GM21381 (cell line): Measurements from ENCODE around the gene FBXO2.

ENCODE experiments used
- ATAC-seq: cut with Tn5 transposase; IDR thresholded peaks from one replicate; pipeline ENCODE4 v1.9.1; 2021; ENCODE audit warnings: mild to moderate bottlenecking, moderate library complexity; ENCODE audit not compliant: unreplicated experiment

Gene FBXO2

GRCh38 chr1:11653861-11654136 lies 430 bp downstream of the FBXO2 start:
- no peak for ATAC-seq

GRCh38 chr1:11653101-11653860 lies 948 bp downstream of the FBXO2 start:
- ATAC-seq: no peak

DNA sequence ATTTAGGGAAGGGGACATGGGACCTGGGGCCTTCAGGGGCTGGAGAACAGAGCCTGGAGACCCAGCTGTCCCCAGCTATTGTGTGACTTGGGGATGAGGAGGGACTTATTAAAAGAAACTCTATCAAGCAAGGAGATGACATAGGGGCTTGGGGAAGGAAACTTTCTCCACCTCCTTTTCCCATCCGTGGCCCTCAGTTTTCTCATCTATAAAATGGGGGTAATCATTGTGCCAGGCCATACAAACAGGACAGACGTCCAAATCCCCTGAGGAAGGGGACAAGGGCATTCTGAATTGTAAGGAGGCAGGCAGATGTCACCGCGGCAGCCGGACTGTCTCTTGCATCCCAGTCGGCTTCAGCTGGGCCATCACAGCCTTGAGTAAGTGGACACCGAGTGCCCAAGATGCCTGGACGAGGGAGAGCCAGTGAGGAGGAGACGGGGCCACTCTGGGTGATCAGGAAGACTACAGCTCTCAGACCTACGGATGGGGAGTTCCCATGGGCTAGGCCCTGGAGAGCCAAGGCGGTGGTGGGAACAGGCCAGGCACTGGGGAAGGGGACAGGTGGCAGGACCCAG lies 1.9 kb downstream of the FBXO2 start:
- no peak for ATAC-seq

DNA sequence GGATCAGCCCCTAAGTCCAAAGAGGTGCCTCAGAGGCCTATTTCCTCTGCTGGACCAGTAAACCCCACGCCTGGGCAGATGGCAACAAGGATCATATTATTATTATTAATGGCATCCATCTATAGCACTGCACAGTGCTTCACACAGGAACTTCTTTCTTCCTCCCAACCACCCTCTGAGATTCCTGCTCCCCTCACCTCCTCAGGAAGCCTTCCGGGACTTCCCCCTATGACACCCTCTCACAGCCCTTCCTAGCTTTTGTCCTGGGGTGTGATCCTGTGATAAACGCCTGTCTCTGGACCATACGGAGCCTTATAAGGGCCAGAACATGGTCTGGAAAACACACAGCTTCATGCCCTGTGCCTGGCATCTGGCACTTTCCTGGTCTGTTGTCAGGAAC lies 3.2 kb downstream of the FBXO2 start:
- ATAC-seq: no peak

- ATAC-seq: no peak
Observed at GRCh38 chr1:11650331-11650991, 3.8 kb downstream of the FBXO2 start.

DNA sequence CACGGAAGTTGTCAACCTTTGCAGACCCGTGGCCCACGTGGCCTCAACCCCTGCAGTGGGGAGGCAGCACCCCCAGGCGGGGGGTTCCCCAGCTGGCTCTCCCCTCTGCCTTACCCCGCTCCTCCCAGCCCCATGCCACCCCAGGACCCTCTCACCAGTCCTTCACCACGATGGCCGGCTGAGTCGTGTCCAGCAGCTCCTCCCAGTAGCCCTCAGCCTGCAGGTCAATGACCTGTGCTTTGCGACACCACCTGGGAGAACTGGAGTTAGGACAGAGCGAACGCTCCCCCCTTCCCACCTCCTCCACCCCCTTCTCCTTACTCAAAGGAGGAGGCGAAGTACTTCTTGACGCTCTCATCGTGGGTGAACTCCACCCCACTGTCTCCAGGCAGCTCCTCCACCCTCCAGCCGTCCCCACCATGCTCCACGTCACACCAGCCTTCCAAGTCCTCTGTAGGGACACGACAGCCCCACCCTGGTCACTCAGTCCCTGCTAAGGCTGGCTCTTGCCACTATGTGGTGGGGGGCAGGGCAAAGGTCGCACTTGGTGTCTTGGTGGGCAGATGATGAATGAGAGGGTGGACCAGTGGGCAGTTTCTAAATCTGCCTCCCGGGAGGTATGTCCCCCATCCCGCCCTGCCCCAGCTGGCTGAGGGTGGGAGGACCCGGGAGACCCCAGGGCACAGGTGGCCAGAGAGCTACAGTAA lies 4.5 kb downstream of the FBXO2 start:
- no peak for ATAC-seq

DNA sequence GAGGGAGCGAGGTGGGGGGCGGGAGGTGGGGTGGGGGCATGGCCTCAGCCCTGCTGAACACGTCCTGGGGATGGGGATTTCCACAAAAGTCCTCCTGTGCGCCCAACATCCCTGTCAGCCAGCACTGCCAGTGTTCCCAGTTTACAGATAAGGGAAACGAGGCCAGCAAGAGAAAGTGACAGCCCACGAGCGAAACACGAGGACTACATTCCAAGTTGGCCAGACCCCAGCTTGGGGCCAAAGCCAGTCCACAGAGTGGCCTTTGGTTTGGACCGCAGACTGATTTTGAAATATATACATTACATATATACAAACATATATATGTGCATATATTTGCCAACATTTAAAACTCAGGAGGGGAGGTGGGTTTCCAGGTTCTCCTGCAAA lies 5.0 kb downstream of the FBXO2 start:
- ATAC-seq: no peak

GRCh38 chr1:11648732-11649158 lies 5.5 kb downstream of the FBXO2 start:
- no peak for ATAC-seq

- ATAC-seq: no peak
Observed at GRCh38 chr1:11648039-11648438, 6.2 kb downstream of the FBXO2 start.

DNA sequence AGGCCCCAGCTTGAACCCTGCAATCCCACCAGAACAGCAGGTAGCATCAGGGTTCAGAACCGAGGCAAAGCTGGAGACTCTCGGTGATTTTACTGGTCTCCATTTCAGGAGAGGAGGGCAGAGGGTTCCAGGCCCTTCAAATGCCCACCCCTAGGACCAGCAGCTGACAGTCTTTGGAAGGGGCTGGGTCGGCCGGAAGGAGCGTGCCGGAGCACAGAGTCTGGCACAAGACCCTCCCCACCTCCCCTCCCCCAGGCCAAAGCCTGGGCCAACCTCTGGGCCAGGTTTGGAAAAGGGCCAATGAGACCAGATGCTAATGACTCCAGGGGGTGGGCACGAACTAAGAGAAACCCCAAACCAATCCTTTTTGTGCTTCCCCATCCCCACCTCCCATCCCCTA lies 6.9 kb downstream of the FBXO2 start:
- ATAC-seq: no peak

GRCh38 chr1:11646317-11646716 lies 7.9 kb downstream of the FBXO2 start:
- no peak for ATAC-seq

GRCh38 chr1:11645670-11646265 lies 8.5 kb downstream of the FBXO2 start:
- ATAC-seq: no peak

- ATAC-seq: no peak
Observed at GRCh38 chr1:11645270-11645669, 9.0 kb downstream of the FBXO2 start.

DNA sequence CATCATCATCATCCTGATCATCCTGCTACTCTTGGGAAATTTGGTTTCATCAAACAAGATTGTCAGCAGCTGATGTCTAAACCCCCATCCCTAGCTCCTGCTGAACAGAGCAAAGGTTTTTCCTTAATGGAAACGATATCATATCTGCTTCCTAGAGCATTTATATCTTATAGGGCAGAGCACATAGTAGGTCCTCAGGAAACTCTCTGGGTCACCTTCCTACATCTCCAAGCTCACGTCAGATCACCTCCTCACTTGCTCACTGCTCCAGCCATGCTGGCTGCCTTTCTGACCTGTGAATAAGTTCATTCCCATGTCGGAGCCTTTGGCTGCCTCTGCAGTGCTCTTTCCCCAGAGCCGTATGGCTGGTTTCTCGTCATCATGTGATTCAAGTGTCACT lies 10.4 kb downstream of the FBXO2 start:
- no peak for ATAC-seq

DNA sequence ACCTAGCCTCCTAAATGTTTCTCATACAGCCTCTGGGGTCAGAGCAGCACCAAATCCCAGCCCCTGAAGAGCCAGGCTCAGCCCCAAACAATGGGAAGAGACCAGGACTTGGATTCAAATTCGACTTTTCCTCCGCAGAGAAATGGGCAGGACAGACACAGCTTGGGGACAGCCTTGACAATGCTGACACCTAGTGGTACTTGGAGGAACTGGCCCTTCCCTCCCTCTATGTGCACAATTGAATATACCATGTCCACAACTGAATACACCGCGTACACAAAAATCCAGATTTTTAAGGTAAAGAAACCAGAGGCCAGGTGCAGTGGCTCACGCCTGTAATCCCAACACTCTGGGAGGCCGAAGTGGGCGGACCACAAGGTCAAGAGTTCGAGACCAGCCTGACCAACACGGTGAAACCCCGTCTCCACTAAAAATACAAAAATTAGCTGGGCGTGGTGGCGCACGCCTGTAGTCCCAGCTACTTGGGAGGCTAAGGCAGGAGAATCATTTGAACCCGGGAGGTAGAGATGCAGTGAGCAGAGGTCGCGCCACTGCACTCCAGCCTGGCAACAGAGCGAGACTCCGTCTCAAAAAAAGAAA lies 11.7 kb downstream of the FBXO2 start:
- peak; percentile 57 for ATAC-seq

- no peak for ATAC-seq
Observed at GRCh38 chr1:11641776-11642305, 12.4 kb downstream of the FBXO2 start.

DNA sequence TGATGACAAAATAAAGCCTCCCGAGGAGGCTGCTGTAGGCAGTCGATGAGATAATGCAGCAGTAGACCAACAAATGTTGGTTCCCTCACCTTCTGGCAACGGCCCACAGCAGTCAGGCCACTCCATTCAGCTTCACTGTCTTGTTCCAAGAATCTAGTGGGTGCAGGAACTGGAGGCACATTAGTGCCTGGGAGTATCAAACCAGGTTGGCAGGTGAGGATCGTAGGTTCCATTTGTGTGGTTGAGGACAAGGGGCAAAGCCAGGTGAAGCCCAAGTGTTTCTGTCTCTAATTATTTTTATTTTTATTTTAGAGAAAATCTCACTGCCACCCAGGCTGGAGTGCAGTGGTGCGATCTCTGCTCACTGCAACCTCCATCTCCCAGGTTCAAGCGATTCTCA lies 13.3 kb downstream of the FBXO2 start:
- ATAC-seq: no peak

DNA sequence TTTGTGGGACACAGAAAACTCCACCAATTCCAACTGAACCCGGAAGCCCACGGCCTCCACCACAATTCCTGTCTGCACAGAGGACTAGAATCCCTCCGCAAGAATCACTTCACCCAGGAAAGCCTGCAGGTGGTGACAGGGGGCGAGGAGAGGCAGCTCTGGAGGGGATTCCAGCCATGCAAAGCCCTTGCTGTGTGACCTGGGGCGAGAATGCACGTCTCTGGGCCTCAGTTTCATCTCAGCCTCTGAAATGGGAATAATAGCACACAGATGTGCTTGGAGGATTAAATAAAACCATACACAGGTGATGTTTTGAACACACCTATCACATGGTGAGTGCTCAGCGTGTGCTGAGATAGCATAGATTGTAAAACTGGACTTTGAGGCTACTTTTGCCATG lies 14.1 kb downstream of the FBXO2 start:
- no peak for ATAC-seq

- no peak for ATAC-seq
Observed at GRCh38 chr1:11639372-11639771, 14.9 kb downstream of the FBXO2 start.

DNA sequence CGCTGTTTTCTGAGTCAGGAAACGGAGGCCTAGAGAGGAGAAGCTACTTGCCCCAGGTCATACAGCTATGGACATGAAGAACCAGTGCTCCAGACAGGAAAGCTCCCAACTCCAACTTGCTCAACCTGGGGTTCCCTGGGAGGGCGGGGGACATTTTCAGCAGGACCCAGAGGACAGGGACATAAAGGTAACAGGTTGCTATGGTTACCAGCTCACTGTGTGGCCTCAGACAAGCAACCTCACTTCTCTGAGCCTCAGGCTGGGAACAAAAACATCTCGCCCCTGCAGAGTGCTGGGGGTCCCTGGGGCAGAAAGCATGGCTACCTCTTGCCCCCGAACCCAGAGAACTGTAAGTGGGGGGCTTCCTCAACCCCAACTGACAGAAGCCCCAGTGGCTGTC lies 16.1 kb downstream of the FBXO2 start:
- ATAC-seq: no peak
